GM12801 (cell line): ENCODE data around the gene ENGASE.

Experiments
- CTCF ChIP-seq: IDR thresholded peaks from one replicate; pipeline ENCODE4 v1.5.1; 2011; ENCODE audit warnings: control low read depth; ENCODE audit not compliant: insufficient read length; ENCODE audit errors: extremely low read depth

The ENGASE gene

GRCh38 chr17:79042421-79043190 is 32.0 kb upstream of the ENGASE start:
- no peak for TF ChIP-seq CTCF

DNA sequence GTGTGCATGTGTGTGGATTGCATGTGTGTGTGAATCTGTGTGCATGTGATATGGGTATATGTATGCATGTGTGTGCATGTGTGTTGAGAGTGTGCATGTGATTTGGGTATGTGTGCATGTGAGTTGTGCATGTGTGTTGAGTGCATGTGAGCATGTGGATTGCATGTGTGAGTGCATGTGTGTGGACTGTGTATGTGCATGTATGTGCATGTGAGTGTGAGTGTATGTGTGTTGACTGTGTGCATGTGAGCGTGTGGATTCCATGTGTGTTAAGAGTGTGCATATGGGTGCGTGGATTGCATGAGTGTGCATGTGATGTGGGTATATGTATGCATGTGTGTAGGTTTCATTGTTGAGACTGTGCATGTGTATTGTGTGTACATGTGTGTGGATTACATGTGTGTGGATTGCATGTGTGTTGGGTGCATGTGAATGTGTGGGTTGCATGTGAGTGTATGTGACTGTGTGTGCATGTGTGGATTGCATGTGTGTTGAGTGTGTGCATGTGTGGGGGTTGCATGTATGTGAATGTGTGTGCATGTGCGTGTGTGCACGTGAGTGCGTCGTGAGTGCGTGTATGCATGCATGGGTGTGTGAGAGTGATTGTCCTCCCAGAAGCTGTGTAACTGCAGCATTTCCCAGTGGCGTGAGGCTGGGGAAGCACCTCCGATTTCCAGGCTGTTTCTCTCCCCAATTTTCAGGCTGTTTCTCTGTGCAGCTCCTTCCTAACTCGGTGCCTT is 31.3 kb upstream of the ENGASE start:
- TF ChIP-seq CTCF, result no peak

DNA sequence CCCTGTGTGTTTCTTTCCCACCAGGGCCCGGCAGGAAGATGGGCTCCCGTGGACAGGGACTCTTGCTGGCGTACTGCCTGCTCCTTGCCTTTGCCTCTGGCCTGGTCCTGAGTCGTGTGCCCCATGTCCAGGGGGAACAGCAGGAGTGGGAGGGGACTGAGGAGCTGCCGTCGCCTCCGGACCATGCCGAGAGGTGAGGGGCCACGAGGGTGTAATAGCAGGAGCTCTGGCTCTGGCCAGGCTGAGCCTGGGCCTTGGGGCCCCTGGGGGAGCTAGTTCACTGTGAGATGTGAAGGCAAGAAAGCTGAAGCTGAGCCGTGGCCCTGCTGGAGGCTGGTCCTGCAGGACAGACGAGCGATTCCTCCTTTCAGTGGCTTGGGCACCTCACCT is 30.7 kb upstream of the ENGASE start:
- no peak for TF ChIP-seq CTCF

DNA sequence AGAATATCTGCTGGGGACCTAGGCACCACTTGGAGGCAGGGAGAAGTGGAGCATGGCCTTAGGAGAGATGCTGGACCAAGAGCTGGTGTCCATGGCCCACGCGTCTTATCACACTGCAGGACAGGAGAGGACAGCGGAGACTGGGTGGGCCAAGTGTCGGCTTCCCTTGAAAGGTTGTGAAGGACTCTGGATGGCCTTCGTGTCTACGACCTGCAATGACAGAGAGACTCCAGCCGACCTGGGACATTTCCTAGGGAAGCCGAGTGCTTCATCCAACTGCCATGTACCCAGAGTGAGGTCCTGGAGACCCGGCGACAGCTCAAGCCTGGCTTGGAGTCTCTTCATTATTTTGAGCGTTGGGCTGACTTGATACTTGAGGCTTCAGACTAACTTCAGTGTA is 30.2 kb upstream of the ENGASE start:
- TF ChIP-seq CTCF, result no peak

DNA sequence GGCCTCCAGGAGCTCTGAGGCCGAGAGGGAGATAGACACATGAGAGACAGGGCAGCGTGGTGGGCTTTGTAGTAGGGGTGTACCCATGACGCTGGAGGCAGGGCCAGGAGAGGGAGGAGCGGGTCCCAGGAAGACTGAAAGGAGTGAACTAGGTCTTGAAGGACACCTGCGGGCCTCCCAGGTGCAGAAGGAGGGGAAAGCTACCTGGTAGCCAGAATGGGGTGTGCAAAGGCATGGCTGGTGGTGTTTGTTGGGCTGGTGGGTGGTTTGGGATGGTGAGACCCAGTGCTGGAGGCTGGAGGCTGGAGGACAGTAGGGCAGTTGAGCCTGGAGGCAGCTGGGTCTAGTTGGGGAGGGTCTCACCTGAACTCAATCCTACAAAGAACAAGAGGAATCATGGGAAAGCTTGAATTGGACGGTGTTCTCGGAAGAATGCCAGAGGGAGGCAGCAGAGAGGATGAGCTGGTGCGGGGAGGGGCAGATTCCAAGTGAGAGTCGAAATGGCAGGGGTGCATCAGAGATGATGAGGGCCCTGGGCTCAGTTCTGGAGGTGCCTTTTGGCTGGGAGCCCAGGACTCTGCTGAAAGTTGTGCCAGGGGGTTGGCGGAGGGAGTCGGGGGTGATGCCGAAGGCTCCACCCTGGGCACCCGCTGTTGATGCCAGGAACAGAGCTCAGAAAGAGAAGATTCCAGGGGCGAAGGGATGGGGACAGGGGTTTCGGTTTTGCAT is 29.5 kb upstream of the ENGASE start:
- TF ChIP-seq CTCF, result no peak

- TF ChIP-seq CTCF, result no peak
These were observed 28.8 kb upstream of the ENGASE start for GRCh38 chr17:79045842-79046196.

DNA sequence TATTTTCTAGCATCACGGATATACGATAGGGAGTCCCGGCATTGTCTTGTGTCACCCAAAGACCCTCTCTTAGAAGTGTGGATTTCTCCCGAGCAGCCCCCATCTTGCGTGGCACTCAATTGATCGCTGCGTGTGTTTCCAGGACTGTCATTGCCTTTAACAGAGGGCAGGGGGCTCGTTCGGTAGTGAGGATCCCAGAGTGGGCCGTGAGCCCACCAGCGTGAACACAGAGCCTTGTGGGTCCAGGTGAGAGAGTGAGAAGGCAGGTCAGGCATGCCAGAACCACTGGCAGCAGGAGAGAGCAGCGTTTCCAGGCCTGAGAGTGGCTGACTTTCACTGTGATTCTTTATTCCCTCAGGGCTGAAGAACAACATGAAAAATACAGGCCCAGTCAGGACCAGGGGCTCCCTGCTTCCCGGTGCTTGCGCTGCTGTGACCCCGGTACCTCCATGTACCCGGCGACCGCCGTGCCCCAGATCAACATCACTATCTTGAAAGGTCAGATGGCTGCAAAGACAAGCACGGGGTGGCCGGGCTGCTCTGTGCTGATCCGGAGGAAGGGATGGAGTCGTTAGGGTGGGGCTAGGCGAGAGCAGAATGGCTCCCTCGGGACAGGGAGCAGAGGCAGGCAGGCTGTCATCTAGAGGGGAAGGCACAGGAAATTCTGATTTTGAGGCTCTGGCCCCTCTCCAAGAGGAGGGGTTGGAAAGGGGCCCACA is 28.3 kb upstream of the ENGASE start:
- no peak for TF ChIP-seq CTCF
